GM18951 (cell line): Measurements from ENCODE around the gene NUDT2.

Source experiments
- POLR2A ChIP-seq: IDR thresholded peaks from 4 replicates; pipeline ENCODE4 v1.6.1; 2011; ENCODE audit warnings: mild to moderate bottlenecking; ENCODE audit not compliant: insufficient read length, insufficient read depth; ENCODE audit errors: extremely low read depth
- in situ Hi-C: fragments of 300-500 bp; cut with MboI; formaldehyde crosslinking; loops from one replicate; pipeline ENCODE4 v1.12.0; 2022; ENCODE audit warnings: low sequenced_read_pairs, mixed read lengths, inconsistent platforms; ENCODE audit not compliant: unreplicated experiment

The NUDT2 gene

DNA sequence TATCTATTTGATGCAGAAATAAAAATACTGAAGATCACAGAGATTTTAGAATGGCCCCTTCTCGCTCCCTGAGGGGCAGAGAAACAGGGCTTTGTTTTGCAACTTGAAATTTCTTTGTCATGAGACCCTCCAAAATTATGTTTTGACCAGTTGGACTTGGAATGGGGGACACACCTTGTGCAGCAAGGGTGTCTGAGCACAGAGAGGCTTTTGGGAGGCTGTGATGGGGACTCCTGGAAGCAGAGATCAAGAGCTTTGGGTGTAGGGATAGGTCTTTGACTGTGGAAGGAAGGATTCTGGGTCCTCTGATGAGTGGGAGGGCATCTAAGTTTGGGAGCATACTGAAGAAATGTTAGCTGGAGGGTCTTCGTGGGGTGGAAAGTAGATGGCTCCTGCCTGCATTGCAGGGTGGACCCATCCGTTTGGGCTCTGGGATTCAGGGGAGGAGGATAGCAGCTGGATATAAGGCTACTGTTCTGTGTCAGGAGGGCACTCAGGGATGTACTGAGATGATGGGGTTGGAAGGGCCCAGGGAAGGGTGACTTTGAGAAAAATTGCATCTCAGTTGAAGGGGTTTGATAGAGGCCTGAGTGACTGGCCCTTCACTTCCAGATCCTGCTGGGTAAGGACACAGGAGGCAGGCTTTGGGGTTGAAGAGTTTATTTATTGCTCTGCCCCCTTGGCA, 49.1 kb downstream of the NUDT2 start:
- in situ Hi-C loops = no loop called here
- no peak for TF ChIP-seq POLR2A

DNA sequence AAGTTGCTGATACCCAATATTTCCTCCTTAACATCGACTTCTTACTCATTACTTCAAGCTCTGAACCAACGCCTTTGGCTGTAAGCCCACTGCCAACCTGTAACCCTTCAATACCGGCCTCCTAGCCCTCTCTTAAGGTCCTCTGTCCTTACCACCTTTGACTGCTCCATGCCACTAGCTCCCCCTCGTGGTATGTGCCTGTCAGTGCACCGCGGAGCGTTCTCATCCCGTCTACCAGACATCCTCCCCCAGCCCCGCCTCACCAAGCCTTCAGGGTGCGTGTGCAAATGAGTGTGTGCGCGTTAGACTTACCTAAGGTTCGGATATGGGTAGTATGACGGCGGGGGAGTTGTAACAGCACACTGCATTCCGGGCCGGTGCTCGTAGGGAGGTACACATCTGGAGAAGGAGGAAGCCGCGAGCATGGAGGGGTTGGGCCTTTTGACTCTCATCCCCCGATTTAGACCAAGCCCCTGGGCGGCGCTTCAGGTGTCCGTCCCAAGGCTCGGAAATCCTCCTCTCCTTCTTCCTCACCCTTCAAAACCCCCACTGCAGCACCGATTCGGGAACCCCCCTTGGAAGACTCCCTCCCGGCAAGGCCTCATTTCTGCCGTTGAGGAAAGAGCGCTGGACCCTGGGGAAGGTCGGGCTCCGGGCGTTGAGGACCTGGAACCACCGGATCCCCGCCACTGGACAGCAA, 50.1 kb downstream of the NUDT2 start:
- in situ Hi-C loops = no loop called here
- TF ChIP-seq POLR2A = no peak

- no peak for TF ChIP-seq POLR2A
- in situ Hi-C loops = no loop called here
These were observed 50.7 kb downstream of the NUDT2 start for GRCh38 chr9:34380034-34380510.

DNA sequence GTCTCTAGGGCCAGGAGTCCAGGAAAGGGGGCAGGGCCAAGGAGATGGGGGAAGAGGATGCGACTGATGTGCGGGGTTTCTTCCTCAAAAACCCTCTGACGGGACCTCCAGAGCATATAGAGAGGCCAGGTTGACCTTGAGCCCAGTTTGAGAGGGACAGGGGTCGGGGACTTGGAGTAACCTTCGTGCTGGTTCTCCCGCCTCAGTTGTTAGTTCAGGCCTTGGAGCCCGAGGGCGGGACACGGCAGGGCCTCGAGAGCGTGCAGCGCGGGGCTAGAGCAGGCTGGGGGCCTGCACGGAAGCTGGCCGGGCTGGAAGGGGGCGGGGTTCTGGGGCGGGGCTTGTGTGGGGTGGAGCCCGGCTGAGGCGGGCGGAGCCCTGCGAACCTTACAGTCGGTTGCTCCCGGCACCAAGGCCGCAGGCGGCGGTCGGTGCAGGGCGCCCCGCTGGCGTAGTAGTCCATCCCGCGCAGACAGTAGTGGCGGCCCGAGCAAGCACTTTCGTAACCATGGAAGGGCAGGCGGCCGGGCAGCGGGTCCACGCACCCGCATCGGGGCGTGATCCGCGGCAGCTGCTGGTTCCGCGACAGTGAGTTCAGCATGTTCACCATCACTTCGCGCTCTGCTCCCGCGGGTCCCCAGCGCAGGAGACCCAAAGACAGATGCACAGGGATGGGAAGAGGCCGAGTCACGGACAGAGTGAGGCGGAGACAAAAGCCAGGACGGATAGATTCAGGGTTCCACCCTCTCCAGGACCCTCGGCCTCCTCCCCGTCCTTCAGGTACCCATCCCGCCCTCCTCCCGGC, 51.3 kb downstream of the NUDT2 start:
- no peak for TF ChIP-seq POLR2A
- in situ Hi-C loops = no loop called here

DNA sequence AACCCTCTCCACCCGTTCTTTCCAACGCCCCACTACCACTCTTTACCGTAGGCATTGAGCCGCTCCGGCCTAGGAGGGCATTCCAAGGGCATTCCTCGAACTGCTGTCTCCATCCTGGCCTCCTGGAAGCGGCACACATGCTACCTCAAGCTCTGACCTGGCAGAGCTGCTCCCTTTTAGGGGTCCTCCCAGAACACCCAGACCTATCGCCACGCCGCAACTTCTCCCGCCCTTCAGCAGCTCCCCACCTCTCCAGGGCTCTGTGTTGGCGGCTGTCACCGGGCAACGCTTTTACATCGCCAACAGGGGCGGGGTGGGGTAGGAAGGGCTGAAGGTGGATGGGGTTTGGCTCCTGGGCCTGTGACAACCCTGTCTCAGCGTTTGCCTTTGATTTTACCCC, 52.0 kb downstream of the NUDT2 start:
- in situ Hi-C loops = no loop called here
- no peak for TF ChIP-seq POLR2A

GRCh38 chr9:34382054-34382453, 52.7 kb downstream of the NUDT2 start:
- in situ Hi-C loops = no loop called here

DNA sequence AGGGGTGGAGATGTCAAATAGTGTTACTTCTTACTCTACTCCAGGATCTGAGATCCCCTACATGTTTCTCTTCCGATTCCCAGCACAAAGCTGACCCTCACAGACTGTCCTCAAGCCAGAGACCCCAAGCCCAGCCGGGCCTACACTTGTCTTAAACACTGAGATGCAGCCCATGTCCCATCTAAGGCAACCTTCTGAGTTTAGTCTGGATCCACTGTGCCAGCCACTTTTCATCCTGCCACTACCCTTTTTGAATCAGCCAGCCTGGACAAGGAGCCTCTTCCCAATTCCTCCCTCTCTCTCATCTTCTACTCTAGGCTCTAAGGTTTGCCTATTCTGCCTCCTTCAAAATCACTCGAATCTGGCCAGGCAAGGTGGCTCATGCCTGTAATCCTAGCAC, 53.5 kb downstream of the NUDT2 start:
- in situ Hi-C loops = no loop called here
- TF ChIP-seq POLR2A = no peak

More at GRCh38 chr9:34382054-34382453, 52.7 kb downstream of the NUDT2 start:
- TF ChIP-seq POLR2A = no peak

GRCh38 chr9:34383904-34384303, 54.5 kb downstream of the NUDT2 start:
- in situ Hi-C loops = no loop called here
- TF ChIP-seq POLR2A = no peak

- no peak for TF ChIP-seq POLR2A
- in situ Hi-C loops = no loop called here
These were observed 55.2 kb downstream of the NUDT2 start for GRCh38 chr9:34384368-34385165.

DNA sequence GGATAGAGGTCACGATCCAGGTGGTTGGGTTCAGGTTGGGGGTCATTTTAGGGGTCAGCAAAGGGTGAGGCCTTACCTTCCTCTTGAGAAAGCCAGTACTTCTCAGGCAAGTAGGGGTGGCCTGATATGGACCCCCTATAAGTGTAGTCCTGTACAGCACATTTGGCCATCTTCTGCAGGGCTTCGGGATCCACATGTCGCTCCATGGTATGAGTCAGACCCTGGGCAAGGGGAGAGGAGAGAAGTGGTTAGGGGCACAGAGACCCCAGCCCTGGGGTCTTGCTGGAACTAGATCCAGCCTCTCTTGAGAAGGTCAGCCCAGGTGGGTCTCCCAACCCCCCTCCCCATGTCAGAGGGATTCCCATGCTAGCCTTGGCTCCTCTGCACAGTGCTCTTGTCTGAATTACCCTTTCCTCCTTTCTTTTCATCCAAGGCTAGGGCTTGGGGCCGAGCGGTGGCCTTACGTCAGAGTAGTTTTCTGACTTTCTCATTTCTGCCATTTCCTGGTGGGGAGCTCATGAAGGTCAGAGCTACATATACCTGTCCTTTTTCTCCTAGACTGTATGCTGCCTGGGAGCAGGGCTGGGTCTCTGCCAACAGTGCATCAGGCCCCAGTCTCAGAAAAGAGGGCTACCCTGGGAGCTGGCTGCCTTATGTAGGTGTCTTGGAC, 56.3 kb downstream of the NUDT2 start:
- TF ChIP-seq POLR2A = no peak
- in situ Hi-C loops = no loop called here

DNA sequence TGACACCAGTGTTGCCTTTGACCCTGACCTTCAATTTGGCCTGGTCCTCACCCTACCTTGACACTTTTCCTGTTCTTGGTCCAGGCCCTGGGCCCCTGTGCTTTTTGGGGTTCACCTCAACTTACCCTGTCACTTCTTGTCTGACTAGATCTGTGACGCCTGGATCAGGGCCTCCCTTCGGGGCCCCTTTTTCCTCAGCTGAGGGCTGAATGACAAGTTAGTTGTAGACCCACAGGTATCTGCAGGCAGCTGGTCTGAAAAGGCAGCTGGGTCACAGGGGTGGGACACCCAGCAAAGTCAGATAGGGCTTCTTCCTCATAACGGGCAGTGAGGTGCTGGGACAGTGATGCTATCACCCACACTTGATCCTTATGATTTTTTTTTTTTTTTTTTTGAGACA, 57.3 kb downstream of the NUDT2 start:
- in situ Hi-C loops = no loop called here

GRCh38 chr9:34387239-34387638, 57.9 kb downstream of the NUDT2 start:
- in situ Hi-C loops = no loop called here
- TF ChIP-seq POLR2A = no peak

More for the DNA sequence above, 57.3 kb downstream of the NUDT2 start:
- TF ChIP-seq POLR2A = no peak

GRCh38 chr9:34392511-34392910, 63.1 kb downstream of the NUDT2 start:
- in situ Hi-C loops = no loop called here
- TF ChIP-seq POLR2A = no peak
